ENCODE measurements around the gene FLYWCH2.

DNA sequence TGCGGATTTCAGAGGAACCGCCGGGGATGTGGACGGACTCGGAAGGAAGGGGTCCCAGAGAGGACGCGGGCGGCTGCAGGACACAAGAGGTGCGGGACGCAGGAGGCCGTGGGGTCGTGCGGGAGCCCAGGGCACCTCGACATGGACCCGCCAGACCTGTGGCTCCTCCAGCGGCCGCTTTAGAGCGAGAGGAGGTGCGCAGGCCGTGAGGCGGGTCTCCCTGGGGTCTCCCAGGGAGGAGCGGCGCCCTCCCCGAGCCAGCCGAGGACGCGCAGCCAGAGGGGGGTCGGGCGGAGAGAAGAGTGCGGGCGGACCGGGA lies 21.9 kb downstream of the FLYWCH2 start:
- no peak for TF ChIP-seq POLR2AphosphoS5 (IDR thresholded peaks at IDR 0.05; ENCODE audit: borderline replicate concordance, low read depth, low read length)
- TF ChIP-seq EZH2 (IDR thresholded peaks at IDR 0.05) = no peak
- TF ChIP-seq FOXP2 (optimal IDR thresholded peaks at IDR 0.05; ENCODE audit: control extremely low read depth, extremely low read length, insufficient read depth) = no peak

All from SK-N-MC (cell line).